GM18502 (cell line): ENCODE results near the gene CA5B.
"Not testable (repeated sequence)": the region's sequence is repeated elsewhere in the genome, so short reads cannot be mapped to it uniquely, and the experiment has no call there.

ENCODE experiments used
- ATAC-seq: cut with Tn5 transposase; IDR thresholded peaks from one replicate; pipeline ENCODE4 v1.9.1; 2021; ENCODE audit warnings: mild to moderate bottlenecking; ENCODE audit not compliant: unreplicated experiment, poor library complexity

The CA5B gene

GRCh38 chrX:15746651-15747050, 8.6 kb downstream of the CA5B start:
- ATAC-seq: not testable (repeated sequence)

- ATAC-seq: no peak
These were observed 9.6 kb downstream of the CA5B start for GRCh38 chrX:15747626-15748173.

- no peak for ATAC-seq
These were observed 10.8 kb downstream of the CA5B start for GRCh38 chrX:15748841-15749240.

GRCh38 chrX:15749642-15750610, 11.9 kb downstream of the CA5B start:
- peak; percentile 91 for ATAC-seq

- no peak for ATAC-seq
These were observed 12.6 kb downstream of the CA5B start for GRCh38 chrX:15750611-15751154.

DNA sequence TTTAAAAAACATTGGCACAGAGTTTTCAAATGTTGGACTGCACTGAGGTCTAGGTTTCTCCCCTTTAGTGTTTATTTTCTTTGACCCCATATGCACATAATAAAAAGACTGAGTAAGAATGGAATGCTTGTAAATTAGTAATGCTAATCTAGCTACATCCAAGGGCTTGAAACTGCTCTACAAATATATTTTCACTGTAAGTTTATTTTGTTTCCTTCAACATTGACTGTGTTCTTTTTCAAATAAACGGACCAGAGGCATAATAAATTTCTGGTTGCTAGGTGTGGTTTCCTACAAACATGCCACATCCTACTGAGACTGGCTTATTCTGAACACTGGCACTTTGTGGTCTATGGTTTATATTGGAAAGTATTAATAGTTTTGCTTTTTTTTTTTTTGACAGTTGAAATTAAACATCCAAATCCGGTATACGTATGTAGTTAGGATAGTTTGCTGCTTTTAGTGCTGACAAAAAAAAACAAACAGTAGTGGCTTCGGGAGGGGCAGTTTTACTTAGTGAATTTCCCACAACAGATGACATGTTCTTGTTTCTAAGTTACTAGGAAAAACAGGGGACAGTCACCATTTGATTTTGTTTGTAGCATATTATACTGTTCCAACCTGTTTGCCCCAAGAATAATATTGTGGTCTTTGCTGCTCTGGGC, 13.2 kb downstream of the CA5B start:
- no peak for ATAC-seq

DNA sequence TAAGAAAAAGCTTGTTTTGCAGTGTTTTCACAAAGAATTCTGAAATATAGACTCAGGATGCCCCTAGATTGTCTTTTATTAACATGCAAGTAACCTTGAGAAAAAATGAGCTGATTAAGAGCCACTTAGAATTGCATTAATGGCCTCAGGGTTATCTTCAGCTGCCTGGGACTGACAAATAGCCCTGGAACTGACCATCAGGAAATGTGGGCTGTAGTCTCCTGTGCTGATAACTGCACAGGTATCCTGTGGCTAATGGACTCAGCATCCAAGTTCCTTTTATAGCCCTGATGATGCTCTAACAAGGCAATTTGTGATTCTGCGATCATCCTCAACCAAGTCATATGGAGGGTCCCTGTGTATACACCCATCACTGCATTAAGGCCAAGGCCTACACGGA, 17.0 kb downstream of the CA5B start:
- ATAC-seq: no peak

DNA sequence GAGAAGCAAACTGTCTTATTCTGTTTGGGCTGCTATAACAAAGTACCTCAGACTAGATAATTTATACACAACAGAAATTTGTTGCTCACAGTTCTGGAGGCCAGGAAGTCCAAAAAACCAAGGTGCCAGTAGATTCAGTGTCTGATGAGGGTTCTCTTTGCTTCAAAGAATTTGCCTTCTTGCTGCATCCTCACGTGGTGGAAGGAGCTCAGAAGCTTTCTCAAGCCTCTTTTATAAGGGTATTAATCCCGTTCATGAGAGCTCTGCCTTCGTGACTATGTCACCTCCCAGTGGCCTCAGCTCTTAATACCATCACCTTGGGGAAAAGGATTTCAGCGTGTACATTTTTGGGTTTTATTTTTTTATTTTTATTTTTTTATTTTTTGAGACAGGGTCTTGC, 20.1 kb downstream of the CA5B start:
- ATAC-seq: no peak

- ATAC-seq: not testable (repeated sequence)
These were observed 21.8 kb downstream of the CA5B start for GRCh38 chrX:15759886-15760285.

GRCh38 chrX:15761564-15762191, 23.6 kb downstream of the CA5B start:
- no peak for ATAC-seq

DNA sequence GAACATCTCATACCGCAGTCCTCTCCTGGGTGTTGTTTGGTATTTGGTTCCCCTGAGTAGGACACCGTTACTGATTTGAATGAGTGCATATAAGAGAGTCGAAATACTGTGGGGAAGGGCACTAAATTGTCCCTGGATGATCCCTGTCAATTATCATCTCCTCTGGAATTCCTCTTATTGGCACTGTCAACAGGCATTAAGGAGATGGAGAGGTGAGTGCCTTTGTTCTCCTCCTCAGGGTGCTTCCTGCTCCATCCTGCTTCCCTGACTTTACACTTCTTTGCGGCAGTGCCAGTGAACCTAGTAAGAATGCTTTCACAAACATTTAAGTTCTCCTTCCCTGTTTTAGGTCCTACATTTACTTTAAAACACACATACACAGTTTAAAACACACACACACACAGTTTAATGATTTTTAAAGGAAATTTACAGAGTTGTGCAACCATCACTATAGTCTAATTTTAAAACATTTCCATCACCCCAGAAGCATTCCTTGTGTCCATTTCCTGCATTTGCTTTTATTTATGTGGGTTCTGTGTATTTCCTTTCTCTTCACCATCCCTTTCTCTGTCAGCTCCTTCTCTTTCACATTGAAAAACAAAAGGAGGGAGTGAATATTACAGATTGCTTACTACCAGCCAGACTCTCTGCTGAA, 31.4 kb downstream of the CA5B start:
- no peak for ATAC-seq

GRCh38 chrX:15781961-15782699, 44.1 kb downstream of the CA5B start:
- peak; percentile 95 for ATAC-seq

DNA sequence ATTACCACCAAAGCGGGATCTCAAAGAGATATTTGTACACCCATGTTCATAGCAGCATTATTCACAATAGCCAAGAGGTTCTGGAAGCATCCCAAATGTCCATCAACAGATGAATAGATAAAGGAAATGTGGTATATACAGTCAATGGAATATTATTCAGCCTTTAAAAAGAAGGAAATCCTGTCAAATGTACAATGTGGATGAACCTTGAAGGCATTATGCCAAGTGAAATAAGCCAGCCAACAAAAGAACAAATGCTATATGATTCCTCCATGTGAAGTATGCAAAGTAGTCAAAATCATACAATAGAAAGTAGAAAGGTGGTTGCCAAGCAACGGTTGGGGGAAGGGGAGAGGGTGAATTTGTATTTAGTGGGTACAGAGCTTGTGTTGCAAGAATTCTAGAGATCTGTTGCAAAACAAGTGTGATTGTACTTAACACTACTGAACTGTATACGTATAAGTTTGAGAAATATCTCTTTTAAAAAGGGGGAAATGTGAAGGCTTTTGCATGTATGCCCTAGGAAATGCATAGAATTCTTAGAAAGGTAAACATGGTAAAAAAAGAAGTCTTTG, 47.2 kb downstream of the CA5B start:
- ATAC-seq: no peak

- ATAC-seq: no peak
These were observed 48.8 kb downstream of the CA5B start for GRCh38 chrX:15786915-15787314.

- ATAC-seq: peak; percentile 94
These were observed 52.1 kb downstream of the CA5B start, which contains the start of gene ZRSR2 for GRCh38 chrX:15789979-15790768. Gene ZRSR2 (plus strand): TSS chrX:15790484. CDS start chrX:15790496, 12 bp downstream.

GRCh38 chrX:15790769-15791290, 52.8 kb downstream of the CA5B start:
- ATAC-seq: peak; percentile 34

- ATAC-seq: no peak
These were observed 59.6 kb downstream of the CA5B start for GRCh38 chrX:15797707-15798106.

DNA sequence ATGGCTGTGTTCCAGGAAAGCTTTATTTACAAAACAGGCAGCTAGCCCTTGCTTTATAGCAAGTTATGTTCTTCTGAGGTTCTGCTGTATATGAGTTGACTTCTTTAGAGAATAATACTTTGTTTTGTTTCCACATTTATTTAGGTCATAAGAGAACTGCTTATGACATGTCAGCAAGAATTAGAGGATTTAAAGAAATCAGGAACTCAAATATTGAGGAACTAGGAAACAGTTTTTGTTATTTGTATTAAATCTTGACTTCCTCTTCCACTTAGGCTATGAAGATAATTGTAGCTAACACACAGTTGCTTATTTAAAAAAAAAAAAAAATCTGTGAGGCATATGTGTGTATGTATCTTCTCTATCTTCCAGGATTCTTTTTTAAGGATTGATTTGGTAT, 66.5 kb downstream of the CA5B start:
- no peak for ATAC-seq
